Muscle layer of colon (tissue), 2 donors: ENCODE results near the gene ACADVL.
"Not testable (repeated sequence)": the region's sequence is repeated elsewhere in the genome, so short reads cannot be mapped to it uniquely, and the experiment has no call there.

Experiments
- H3K27ac ChIP-seq: one replicate; pipeline ENCODE4 v1.7.0; 2013; ENCODE audit warnings: low read depth, mild to moderate bottlenecking, low read length, moderate library complexity
- H3K27me3 ChIP-seq, 2 donors: one replicate each; pipeline ENCODE4 v1.7.0; 2013; ENCODE audit warnings: low read length in 2 of 2, mild to moderate bottlenecking in 2 of 2; ENCODE audit not compliant: insufficient read depth in 2 of 2, control insufficient read depth in 1 of 2
- H3K36me3 ChIP-seq: one replicate; pipeline ENCODE4 v1.7.0; 2013; ENCODE audit warnings: mild to moderate bottlenecking, low read length; ENCODE audit not compliant: insufficient read depth
- H3K4me1 ChIP-seq: one replicate; pipeline ENCODE4 v1.7.0; 2013; ENCODE audit warnings: mild to moderate bottlenecking, low read length; ENCODE audit not compliant: insufficient read depth
- H3K4me3 ChIP-seq, 2 donors: one replicate each; pipeline ENCODE4 v1.7.0; 2013; ENCODE audit warnings: low read length in 2 of 2, low read depth in 1 of 2, mild to moderate bottlenecking in 1 of 2, moderate library complexity in 1 of 2
- H3K9ac ChIP-seq: one replicate; pipeline ENCODE4 v1.7.0; 2013; ENCODE audit warnings: low read length
- H3K9me3 ChIP-seq: one replicate; pipeline ENCODE4 v1.7.0; 2013; ENCODE audit warnings: mild to moderate bottlenecking, low read length
- donor health status: abdominal sarcoma.
- donor health status: Adenocarcinoma of cecum.

ACADVL gene

GRCh38 chr17:7240375-7240774 is 20.6 kb downstream of the ACADVL start:
- H3K36me3 ChIP-seq, result peaks cover 45% of the 10 kb centered on the region
- peak overlapping the region; percentile 13 for H3K9ac ChIP-seq
- H3K4me1 ChIP-seq, result peaks cover 34% of the 10 kb centered on the region
- no peak overlapping the region for H3K27ac ChIP-seq
- H3K9me3 ChIP-seq, result no peaks in the 10 kb centered on the region
- H3K27me3 ChIP-seq, result no peaks in the 10 kb centered on the region
- H3K4me3 ChIP-seq, result peak overlapping the region in 1 of 2 donors; percentile 82

DNA sequence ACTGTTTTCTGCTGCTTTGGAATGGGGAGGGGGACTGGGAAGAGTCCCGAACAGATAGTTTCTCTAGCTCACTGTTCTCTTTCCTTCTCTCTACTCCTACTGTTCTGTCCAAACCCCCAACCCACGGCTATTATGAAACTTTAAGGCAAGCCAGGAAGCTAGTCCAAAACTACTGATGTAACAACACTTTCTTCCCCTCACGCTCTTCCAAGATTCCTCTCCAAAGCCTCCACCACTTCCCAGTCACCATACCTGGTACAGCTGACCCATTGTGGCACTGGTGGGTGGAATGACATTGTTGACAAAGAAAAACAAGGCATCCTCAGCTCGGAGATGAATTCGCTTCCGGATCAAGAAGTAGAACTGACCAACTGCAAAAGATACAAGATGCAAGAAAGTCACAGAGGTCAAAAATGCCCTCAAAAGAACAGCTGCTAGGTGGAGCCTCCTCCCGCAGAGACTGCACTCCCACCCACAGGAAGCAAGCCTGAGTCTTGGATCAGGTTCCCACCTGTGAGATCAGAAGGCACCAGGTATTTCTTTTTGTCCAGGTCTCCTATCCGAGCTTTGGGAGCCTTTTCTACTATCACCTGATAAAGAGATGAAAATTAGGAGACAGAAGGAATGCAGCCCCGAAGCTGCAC is 21.5 kb downstream of the ACADVL start:
- Histone ChIP-seq H3K27ac (peak overlapping the region; percentile 81), H3K27me3 (no peaks in the 10 kb centered on the region), H3K9ac (peak overlapping the region; percentile 88), H3K4me1 (peaks cover 34% of the 10 kb centered on the region), H3K36me3 (peaks cover 44% of the 10 kb centered on the region), H3K4me3 (peak overlapping the region; percentile 69 to 82), H3K9me3 (no peaks in the 10 kb centered on the region)

- H3K4me3 ChIP-seq, result peak within 1 kb of the TSS; percentile 69 to 82
- peak within 1 kb of the TSS; percentile 81 for H3K27ac ChIP-seq
- H3K4me1 ChIP-seq, result peaks cover 29% of the 10 kb centered on the region
- H3K9me3 ChIP-seq, result no peaks in the 10 kb centered on the region
- H3K9ac ChIP-seq, result peak within 1 kb of the TSS; percentile 88
- H3K36me3 ChIP-seq, result peaks cover 44% of the 10 kb centered on the region
- H3K27me3 ChIP-seq, result no peaks in the 10 kb centered on the region
Measured at GRCh38 chr17:7241783-7242716, 22.3 kb downstream of the ACADVL start, which contains the start of gene GABARAP. GABARAP (minus strand) TSS chr17:7242449; CDS start chr17:7242330, 119 bp downstream.

GRCh38 chr17:7242717-7243452 is 23.1 kb downstream of the ACADVL start:
- H3K9me3 ChIP-seq, result no peaks in the 10 kb centered on the region
- H3K27me3 ChIP-seq, result no peaks in the 10 kb centered on the region
- H3K4me1 ChIP-seq, result peaks cover 24% of the 10 kb centered on the region
- peaks cover 46% of the 10 kb centered on the region for H3K36me3 ChIP-seq
- H3K27ac ChIP-seq, result peak overlapping the region; percentile 81
- H3K9ac ChIP-seq, result peak overlapping the region; percentile 88
- H3K4me3 ChIP-seq, result peak overlapping the region; percentile 66 to 82

DNA sequence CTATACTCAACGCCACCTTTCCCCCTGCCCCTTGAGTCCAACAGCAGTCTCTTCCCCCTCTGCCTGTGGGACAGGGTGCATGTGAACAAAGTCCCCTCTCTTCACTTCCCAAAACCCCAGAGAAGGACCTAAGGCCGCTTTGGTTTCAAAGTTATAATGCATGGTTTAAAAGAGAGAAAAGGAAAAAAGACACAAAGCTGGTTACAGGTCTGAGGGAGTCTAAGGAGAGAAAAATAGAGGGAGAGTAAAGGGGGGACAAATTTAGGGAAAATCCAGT is 23.7 kb downstream of the ACADVL start:
- peak overlapping the region; percentile 88 for H3K9ac ChIP-seq
- peaks cover 24% of the 10 kb centered on the region for H3K4me1 ChIP-seq
- H3K36me3 ChIP-seq, result peaks cover 46% of the 10 kb centered on the region
- no peaks in the 10 kb centered on the region for H3K27me3 ChIP-seq
- peak overlapping the region; percentile 81 for H3K27ac ChIP-seq
- no peaks in the 10 kb centered on the region for H3K9me3 ChIP-seq
- peak overlapping the region; percentile 66 to 82 for H3K4me3 ChIP-seq

DNA sequence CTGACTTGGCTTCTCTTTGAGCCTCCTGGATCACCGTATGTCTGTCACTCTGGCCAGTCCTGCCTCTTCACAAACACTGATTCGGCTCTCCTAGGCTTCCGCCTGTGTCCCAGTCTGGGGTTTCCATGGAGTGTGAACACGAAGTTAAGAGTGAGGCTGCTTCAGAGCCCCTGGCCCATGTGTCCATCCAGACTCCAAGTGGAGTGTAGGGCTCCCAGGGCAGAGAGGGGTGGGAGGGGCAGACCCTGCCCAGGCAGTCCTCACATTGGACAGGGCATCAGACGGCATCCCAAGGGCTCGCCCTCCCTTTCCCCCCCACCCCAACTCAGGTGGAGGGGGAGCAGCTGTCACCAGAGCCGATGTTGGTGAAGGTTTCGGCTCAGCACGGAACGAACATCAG is 24.1 kb downstream of the ACADVL start:
- H3K9ac ChIP-seq, H3K4me3 ChIP-seq, H3K9me3 ChIP-seq, H3K27ac ChIP-seq, H3K27me3 ChIP-seq: not testable (repeated sequence)
- peaks cover 46% of the 10 kb centered on the region for H3K36me3 ChIP-seq
- H3K4me1 ChIP-seq, result peaks cover 26% of the 10 kb centered on the region

DNA sequence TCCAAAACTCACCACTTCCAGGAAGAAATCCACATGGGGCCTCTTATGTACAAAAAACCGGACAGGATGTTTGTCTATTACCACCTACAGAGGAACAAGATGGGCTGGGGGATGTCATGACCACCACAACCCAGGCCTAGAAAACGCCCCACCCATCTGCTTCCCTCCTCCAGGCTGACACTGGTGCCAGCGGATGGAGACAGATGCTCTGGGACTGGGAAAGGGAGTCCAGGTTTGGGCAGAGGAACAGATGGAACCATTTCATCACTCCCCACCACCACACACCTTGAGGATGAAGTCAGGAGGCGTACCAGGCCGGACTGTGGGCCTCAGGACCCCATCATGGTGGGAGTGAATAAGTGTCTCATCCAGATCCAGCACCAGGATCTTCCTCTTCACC is 27.0 kb downstream of the ACADVL start:
- Histone ChIP-seq H3K27me3 (no peaks in the 10 kb centered on the region), H3K36me3 (peaks cover 29% of the 10 kb centered on the region), H3K4me3 (no peak overlapping the region), H3K27ac (no peak overlapping the region), H3K9ac (no peak overlapping the region), H3K9me3 (no peaks in the 10 kb centered on the region), H3K4me1 (peaks cover 26% of the 10 kb centered on the region)

DNA sequence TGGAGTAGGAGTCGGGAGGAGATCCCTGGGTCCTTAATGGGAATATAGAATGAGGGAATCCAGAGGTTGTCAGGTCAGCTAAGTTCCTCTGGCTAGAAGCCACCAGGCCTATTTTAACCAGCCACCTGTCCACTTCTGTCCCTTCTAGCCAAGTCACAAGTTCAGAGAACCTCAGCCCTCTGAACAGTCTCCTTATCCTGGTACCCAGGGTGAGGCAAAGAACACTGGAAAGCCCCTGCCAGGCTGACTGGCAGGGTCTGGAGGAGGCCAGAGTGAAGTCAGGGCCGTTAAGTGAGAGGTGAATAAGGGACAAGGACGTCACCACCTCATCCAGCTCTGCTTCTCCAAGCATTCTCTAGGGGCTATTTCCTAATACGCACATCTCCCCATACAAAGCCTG is 29.1 kb downstream of the ACADVL start:
- Histone ChIP-seq H3K4me1 (peaks cover 31% of the 10 kb centered on the region), H3K27ac (no peak overlapping the region)

GRCh38 chr17:7249214-7249613 is 29.5 kb downstream of the ACADVL start:
- no peak overlapping the region for H3K9ac ChIP-seq
- no peaks in the 10 kb centered on the region for H3K9me3 ChIP-seq
- H3K27me3 ChIP-seq, result no peaks in the 10 kb centered on the region
- H3K4me1 ChIP-seq, result peaks cover 31% of the 10 kb centered on the region
- H3K4me3 ChIP-seq, result no peak overlapping the region
- peaks cover 29% of the 10 kb centered on the region for H3K36me3 ChIP-seq
- no peak overlapping the region for H3K27ac ChIP-seq

More for the DNA sequence above, 29.1 kb downstream of the ACADVL start:
- no peaks in the 10 kb centered on the region for H3K9me3 ChIP-seq
- peaks cover 29% of the 10 kb centered on the region for H3K36me3 ChIP-seq
- no peaks in the 10 kb centered on the region for H3K27me3 ChIP-seq
- no peak overlapping the region for H3K9ac ChIP-seq
- H3K4me3 ChIP-seq, result no peak overlapping the region

GRCh38 chr17:7249830-7250229 is 30.1 kb downstream of the ACADVL start:
- H3K9ac ChIP-seq, result peak overlapping the region; percentile 74
- H3K4me3 ChIP-seq, result peak overlapping the region; percentile 79 to 83
- H3K4me1 ChIP-seq, result peaks cover 31% of the 10 kb centered on the region
- no peaks in the 10 kb centered on the region for H3K9me3 ChIP-seq
- H3K27me3 ChIP-seq, result no peaks in the 10 kb centered on the region
- H3K27ac ChIP-seq, result peak overlapping the region; percentile 86
- H3K36me3 ChIP-seq, result peaks cover 29% of the 10 kb centered on the region
